GM21447 (cell line): ENCODE data around the gene PRAMEF9.
"Not testable (repeated sequence)": the region's sequence is repeated elsewhere in the genome, so short reads cannot be mapped to it uniquely, and the experiment has no call there.

Experiments
- ATAC-seq: cut with Tn5 transposase; IDR thresholded peaks from one replicate; pipeline ENCODE4 v1.9.1; 2021; ENCODE audit not compliant: unreplicated experiment

PRAMEF9 gene

DNA sequence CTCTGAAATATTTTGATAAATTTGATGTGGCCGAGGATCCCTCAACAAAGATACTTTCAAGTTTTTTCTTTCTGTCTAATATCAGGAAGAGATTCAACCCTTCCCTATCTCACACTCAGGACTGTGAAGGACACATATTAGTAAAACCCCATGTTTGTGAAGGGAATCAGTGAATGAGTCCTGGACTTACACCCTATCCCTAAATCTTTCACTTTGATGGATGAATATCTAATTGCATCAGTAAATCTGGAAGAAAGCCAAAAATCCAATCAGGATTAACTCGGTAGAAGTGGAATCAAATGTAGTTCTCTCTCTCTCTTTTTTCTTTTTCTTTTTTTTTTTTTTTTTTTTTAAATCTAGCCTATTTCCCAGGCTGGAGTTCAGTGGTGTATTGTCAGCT lies at the start of gene PRAMEF9:
Gene PRAMEF9 (plus strand): TSS at position 301 of the 400 bp plus-strand sequence. CDS start 3,433 bp downstream, outside the sequence.
- ATAC-seq: not testable (repeated sequence)

GRCh38 chr1:13155909-13156308 lies 15.7 kb upstream of the PRAMEF9 start, which contains the start of gene PRAMEF26:
TSS of gene PRAMEF26 (minus strand) at chr1:13156009. CDS start at chr1:13153095, 2,914 bp downstream.
- not testable (repeated sequence) for ATAC-seq

GRCh38 chr1:13165531-13165930 lies 6.1 kb upstream of the PRAMEF9 start, which contains the start of gene HNRNPCL4:
TSS of gene HNRNPCL4 (minus strand) at chr1:13165631. CDS start at chr1:13165467, 164 bp downstream.
- ATAC-seq: not testable (repeated sequence)

DNA sequence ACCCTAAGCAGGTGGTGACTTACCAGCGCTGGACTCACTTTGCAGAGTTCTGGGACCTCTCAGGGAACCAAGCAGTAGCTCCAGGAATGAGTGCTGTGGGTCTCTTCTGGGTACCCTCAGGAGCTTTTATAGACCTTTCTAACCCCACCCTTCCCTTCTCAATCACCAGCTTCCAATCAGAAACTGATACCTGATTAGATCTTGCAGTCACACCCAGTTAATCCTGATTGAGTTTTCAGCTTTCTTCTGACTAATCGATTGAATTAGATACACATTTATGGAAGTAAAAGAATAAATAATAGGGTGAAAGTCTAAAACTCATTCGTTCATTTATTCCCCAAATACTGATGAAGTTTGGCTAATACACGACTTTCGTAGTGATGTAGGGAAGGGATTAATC lies 29.7 kb downstream of the PRAMEF9 start, which contains the start of gene PRAMEF13:
Gene PRAMEF13 (minus strand): TSS at position 101 of the 400 bp plus-strand sequence. CDS start 1,820 bp downstream, outside the sequence.
- not testable (repeated sequence) for ATAC-seq

GRCh38 chr1:13208712-13209111 lies 37.1 kb downstream of the PRAMEF9 start:
- ATAC-seq: not testable (repeated sequence)

DNA sequence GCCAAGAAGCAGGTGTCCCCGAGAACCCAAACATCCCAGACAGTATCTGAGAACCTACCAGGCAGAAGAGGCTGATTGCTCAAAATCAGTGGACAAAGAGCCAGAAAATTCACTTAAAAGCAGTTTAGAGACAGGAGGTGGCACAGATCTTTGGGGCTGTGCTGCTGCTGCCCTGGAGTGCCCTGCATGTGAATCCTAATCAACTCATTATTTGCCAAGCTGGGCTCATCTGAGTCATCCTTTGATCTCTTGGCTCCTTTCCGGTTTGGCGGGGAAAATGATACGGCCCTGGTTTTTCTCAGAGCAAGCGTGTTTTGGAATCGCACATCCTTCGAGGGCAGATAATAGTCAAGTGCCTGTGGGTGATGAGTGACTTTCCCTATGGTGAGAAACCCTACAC lies 45.0 kb downstream of the PRAMEF9 start:
- not testable (repeated sequence) for ATAC-seq

GRCh38 chr1:13219203-13219602 lies 47.6 kb downstream of the PRAMEF9 start:
- ATAC-seq: not testable (repeated sequence)

DNA sequence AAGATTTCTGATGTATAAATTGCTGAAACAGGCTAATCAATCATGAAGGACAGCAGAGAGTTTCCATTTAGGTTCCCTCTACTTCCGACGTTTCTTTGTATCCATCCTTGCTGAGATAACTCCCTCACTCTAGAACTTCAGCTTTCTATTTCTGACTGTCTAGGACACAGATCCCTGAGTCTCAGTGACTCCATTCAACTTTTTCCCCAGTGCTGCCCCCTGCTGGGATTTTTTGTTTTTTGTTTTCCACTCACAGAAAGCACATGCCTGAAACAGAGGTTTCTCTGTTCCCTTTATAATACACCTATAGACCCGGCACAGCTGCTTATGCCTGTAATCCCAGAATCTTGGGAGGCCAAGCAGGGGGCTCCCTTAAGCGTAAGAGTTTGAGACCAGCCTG lies 51.1 kb downstream of the PRAMEF9 start:
- not testable (repeated sequence) for ATAC-seq

DNA sequence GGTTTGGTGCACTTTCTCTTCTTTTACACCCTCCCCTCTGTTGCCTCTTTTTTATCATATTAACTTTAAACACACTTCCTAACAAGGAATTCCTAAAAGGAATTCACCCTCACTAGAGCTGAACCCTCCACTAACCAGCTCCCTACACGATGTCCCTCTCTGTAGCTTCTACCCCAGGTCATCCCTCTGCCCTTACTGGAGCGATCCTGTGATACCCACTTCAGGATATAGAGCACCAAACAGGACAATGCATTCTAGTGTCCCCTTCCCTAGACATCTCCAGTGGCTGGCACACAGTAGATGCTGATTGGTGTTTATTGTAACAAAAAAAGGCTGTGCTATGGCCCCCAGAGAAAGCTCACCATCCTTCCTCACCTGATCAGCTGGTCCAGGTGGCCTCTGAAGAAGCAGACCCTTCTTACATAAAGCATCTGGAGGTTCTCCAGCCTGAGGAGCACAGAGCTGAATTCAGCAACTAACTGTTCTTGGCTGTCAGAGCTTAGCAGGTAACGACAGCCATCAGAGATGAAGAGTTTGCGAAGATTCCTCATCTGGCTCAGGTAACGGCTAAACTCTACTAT lies 52.9 kb downstream of the PRAMEF9 start:
- ATAC-seq: no peak

DNA sequence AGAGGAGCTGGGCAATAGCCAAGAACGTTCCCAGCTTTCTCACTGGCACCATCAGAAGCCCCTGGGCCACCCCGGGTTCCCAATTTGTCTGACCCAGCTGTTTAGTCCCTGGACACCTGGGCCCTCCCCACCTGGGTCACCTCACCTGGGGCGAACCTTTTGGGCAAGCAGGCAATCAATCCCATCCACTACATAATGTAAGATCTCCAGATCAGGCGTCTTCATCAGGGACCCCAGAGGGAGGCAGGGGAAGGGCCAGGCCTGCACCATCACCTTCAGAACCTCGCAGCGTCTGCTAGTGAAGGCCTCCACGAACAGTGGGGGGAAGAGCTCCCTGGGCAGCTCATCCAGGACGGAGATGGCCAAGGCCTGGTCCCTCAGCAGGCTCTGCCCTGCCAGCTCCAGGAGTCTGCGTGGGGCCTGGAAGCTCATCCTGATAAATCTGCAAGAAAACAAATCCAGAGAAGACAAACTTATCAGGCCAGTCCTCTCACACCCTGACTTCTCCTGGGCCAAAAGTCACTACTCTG lies 54.1 kb downstream of the PRAMEF9 start, which contains the start of gene PRAMEF18:
Gene PRAMEF18 (minus strand): TSS at position 480 of the 530 bp plus-strand sequence. CDS start 48 bp downstream, at position 432.
- not testable (repeated sequence) for ATAC-seq

GRCh38 chr1:13227271-13228055 lies 55.8 kb downstream of the PRAMEF9 start:
- not testable (repeated sequence) for ATAC-seq

GRCh38 chr1:13228343-13228781 lies 56.7 kb downstream of the PRAMEF9 start:
- no peak for ATAC-seq
